AG10803 (cell line): ENCODE data around the gene ASB1.

ENCODE experiments used
- DNase-seq: peaks from one replicate; pipeline ENCODE4 v3.0.0; 2010; ENCODE audit warnings: low read depth
- H3K4me3 ChIP-seq: 2 replicates; pipeline ENCODE4 v1.5.1; 2011; ENCODE audit warnings: mild to moderate bottlenecking, low read length, control low read depth
- TF ChIP-seq, protein P1 (sequence below): conservative IDR thresholded peaks from 2 replicates; pipeline ENCODE4 v1.5.1; 2011; ENCODE audit warnings: mild to moderate bottlenecking, low read length, control low read depth, inconsistent platforms

Gene ASB1, protein sequence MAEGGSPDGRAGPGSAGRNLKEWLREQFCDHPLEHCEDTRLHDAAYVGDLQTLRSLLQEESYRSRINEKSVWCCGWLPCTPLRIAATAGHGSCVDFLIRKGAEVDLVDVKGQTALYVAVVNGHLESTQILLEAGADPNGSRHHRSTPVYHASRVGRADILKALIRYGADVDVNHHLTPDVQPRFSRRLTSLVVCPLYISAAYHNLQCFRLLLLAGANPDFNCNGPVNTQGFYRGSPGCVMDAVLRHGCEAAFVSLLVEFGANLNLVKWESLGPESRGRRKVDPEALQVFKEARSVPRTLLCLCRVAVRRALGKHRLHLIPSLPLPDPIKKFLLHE

DNA sequence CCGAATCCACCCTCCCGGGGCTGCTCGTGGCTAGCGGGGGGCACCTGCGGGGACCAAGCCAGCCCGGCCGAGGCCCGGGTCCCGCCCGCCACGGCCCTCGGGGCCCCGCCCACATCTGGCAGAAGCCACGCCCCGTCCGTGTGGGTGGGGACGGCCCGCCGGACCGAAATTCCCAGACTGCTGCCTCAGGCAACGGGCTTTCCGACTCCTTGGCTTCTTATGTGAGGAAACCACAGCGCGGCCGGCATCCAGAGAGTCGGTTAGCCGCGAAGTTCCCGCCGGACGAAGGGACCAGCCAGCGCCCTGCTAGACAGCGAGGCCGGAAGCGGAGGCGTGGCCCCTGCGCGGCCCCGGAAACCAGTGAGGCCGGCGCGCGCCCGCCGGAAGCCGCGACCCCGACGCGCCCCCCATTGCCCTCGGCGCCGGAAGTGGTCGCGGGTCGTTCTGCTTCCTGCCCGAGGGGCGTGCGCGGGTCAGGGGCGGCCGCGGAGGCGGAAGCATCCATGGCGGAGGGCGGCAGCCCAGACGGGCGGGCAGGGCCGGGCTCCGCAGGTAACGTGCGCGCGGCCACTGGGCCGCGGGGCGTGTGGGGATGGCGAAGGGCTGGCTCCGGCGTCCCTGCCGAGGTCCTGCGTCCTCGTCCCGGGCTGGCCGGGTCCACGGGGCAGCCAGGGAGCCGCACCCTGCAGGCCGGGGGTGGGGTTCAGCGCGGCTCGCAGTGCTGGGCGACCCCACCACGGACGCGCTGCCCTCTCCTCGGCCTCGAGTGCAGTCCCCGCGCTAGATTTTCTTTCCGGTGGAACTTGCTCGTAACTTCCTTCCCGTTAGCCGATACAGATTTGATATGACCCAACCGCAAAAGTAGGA is at the start of gene ASB1:
Gene ASB1 (plus strand): TSS at position 360 of the 867 bp plus-strand sequence. CDS start 144 bp downstream, at position 504.
- peak; percentile 81 for DNase-seq
- TF ChIP-seq, protein P1, sequence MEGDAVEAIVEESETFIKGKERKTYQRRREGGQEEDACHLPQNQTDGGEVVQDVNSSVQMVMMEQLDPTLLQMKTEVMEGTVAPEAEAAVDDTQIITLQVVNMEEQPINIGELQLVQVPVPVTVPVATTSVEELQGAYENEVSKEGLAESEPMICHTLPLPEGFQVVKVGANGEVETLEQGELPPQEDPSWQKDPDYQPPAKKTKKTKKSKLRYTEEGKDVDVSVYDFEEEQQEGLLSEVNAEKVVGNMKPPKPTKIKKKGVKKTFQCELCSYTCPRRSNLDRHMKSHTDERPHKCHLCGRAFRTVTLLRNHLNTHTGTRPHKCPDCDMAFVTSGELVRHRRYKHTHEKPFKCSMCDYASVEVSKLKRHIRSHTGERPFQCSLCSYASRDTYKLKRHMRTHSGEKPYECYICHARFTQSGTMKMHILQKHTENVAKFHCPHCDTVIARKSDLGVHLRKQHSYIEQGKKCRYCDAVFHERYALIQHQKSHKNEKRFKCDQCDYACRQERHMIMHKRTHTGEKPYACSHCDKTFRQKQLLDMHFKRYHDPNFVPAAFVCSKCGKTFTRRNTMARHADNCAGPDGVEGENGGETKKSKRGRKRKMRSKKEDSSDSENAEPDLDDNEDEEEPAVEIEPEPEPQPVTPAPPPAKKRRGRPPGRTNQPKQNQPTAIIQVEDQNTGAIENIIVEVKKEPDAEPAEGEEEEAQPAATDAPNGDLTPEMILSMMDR, result no peak
- H3K4me3 ChIP-seq, result peak within 1 kb of the TSS; percentile 87

DNA sequence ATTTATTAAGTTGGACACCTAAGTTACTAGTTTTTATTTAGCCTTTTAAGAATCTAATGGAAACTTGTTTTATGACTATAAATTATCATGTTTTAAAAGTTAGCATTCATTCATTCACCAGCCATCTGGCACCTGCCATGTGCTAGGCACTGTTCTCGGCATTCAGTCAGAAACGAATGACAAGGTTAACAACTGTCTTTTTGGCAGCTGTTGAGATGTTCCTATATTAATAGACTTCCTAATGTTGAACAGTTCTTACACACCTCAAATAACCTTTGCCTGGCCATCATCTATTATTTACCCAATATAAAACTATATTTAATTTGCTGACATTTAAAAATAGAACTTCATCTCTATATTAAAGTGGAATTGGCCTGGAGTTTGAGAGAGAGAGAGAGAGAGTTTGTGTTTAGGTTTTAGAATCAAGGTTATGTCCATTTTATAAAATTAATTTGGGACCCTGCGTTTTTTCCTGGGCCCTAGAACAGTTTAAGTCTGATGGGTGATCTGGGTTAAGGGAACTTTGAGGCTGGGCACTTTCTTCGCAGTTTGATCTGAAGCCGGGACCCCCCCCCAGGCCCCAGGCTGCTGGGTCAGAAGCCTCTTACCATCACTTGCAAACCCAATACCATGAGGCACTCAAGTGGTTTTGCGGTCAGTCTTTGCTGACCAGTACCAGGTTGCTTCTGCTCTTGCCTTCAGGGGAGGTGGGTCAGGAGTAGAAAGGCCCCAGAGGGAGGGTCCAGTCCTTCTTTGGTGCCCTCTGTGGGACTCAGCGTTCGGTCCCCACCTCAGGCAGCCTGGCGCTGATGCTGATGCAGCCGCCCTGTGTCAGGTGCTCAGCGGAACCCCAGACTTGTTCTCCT is 48.3 kb upstream of the ASB1 start:
- no peak for DNase-seq

DNA sequence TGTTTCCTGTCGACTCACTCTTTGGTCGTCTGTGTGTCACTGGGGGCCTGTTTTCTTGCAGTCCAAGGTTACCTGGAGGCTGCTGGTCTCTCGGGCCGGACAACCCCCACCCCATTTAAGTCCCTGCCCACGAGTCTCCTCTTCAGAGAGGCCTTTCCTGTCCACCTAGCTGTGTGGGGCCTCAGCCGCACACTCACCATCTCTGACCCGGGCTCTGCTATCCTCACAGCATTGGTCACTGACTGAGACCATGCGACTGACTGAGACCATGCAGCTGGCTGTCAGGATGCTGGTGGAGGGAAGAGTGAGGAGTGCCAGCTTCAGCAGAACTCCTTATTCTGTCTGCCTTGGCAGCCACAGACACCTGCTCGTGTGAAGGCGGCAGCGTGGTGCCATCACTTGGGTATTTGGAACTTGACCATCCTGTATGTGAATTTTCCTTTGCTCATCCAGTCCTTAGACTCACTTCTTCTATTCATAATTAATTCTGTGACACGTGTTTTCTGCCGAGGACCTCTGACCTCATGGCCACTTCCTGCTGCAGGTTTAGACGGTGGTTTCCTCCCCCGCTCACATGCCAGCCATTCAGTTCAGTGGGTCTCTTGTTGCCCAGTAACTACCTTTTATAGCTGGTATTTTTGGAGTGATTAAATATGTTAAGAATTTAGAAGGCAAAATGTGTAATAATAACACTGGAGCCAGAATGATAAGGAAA is 47.5 kb upstream of the ASB1 start:
- peak; percentile 58 for DNase-seq
- TF ChIP-seq, protein P1, result no peak
- no peak overlapping the region for H3K4me3 ChIP-seq

More for the DNA sequence above, 48.3 kb upstream of the ASB1 start:
- TF ChIP-seq, protein P1, result no peak
- H3K4me3 ChIP-seq, result no peak overlapping the region

DNA sequence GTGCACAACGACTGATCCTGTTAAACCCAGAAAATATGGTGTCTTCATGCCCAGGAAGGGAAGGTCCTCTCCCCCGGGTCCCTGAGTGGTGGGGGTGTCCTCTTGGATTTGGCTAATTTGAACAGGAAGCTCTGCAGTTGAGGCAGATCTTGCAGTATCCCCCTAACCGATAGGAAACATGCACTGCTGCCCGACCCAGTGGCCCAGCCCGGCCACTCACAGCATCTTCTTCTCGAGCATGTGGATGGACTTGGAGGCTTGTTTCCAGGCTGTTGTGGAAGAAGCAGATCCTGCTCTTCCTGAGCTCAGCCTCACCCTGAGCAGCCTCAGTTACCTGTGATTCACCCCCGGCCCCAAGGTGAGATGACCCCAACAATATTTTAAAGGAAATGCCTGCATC is 46.4 kb upstream of the ASB1 start:
- TF ChIP-seq, protein P1, result no peak
- no peak for DNase-seq

DNA sequence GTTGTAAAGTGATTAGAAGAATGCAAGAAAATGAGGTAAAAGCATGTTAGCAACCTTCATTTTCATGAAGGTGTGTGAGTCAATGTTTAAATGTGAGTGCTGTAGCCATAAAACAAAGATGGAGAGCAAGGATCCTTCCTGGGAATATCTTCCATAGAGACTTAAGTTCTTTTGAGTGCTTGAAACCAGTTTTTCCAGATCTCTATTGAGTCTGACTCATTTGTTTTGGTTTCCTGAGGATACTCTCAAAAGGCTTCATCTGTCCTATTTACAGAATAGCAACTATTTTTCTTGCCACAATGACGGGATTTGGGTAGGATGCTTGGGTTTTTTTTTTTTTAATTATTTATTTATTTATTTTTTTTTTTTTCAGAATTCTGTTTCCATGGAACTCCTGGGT is 45.9 kb upstream of the ASB1 start:
- TF ChIP-seq, protein P1, result no peak
- DNase-seq, result peak; percentile 75
- no peak overlapping the region for H3K4me3 ChIP-seq

More for the DNA sequence above, 46.4 kb upstream of the ASB1 start:
- H3K4me3 ChIP-seq, result no peak overlapping the region
